ENCODE measurements around the gene HES5. TPM values are rescaled to one million over a fixed set of nuclear protein-coding genes. Genes with fewer than 3 reads are reported as not detected.

Gene HES5
- polyA plus RNA-seq, 1 of the 3 experiments (the other 2 are of a cell fraction): 0.03 TPM

- WGBS (ENCODE audit: low lambda C conversion rate): 65% methylated on average over 12 of the region's 28 CpGs
- Histone ChIP-seq H3K79me2 (ENCODE audit: insufficient read depth) (no peaks in the 10 kb centered on the region), H3K36me3 (replicated peaks in 1 of 2; ENCODE audit: control insufficient read depth in 1 of 2, insufficient read depth in 2 of 2, low read length in 1 of 2) (no peaks in the 10 kb centered on the region), H3K9me3 (no peaks in the 10 kb centered on the region), H3K27me3 (ENCODE audit: insufficient read depth) (no peaks in the 10 kb centered on the region), H3K27ac (ENCODE audit: low read depth in 2 of 2, low read length in 1 of 2) (no peak overlapping the region), H2AFZ (ENCODE audit: low read depth) (no peak overlapping the region), H3F3A (replicated peaks; ENCODE audit: insufficient read depth) (no peaks in the 10 kb centered on the region), H3K9me2 (no peaks in the 10 kb centered on the region), H4K20me1 (ENCODE audit: insufficient read depth) (no peaks in the 10 kb centered on the region), H3K4me1 (ENCODE audit: control insufficient read depth in 1 of 2, insufficient read depth in 2 of 2, low read depth in 1 of 2, low read length in 1 of 2) (peaks cover 0 to 15% of the 10 kb centered on the region in 2 experiments; a peak in 1 of 4 replicates), H3K4me2 (no peak overlapping the region), H3K4me3 (ENCODE audit: low read depth in 2 of 2, low read length in 1 of 2) (no peak overlapping the region), H3K9ac (no peak overlapping the region)
- TF ChIP-seq CTCF (IDR thresholded peaks at IDR 0.05): no peak
- no peak for TF ChIP-seq TCF12 (IDR thresholded peaks at IDR 0.05)
- no peak for TF ChIP-seq FOXM1 (IDR thresholded peaks at IDR 0.05; ENCODE audit: low read depth)
- no peak for TF ChIP-seq YY1 (IDR thresholded peaks at IDR 0.05; ENCODE audit: low read depth)
- TF ChIP-seq RAD21 (IDR thresholded peaks at IDR 0.05; ENCODE audit: low read length): no peak
- no peak for TF ChIP-seq FOSL2 (IDR thresholded peaks at IDR 0.05; ENCODE audit: borderline replicate concordance, low read depth)
- TF ChIP-seq EP300 (IDR thresholded peaks at IDR 0.05; ENCODE audit: borderline replicate concordance in 1 of 2, low read depth in 1 of 2, low read length in 1 of 2): no peak
- no peak for TF ChIP-seq SIN3A (IDR thresholded peaks at IDR 0.05; ENCODE audit: borderline replicate concordance, low read depth, low read length)
- TF ChIP-seq SMC3 (IDR thresholded peaks at IDR 0.05; ENCODE audit: low read depth, low read length): no peak
- TF ChIP-seq, protein P1, sequence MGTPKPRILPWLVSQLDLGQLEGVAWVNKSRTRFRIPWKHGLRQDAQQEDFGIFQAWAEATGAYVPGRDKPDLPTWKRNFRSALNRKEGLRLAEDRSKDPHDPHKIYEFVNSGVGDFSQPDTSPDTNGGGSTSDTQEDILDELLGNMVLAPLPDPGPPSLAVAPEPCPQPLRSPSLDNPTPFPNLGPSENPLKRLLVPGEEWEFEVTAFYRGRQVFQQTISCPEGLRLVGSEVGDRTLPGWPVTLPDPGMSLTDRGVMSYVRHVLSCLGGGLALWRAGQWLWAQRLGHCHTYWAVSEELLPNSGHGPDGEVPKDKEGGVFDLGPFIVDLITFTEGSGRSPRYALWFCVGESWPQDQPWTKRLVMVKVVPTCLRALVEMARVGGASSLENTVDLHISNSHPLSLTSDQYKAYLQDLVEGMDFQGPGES (IDR thresholded peaks at IDR 0.05; ENCODE audit: low read depth, low read length): no peak
- TF ChIP-seq FOXJ3 (CRISPR knock-in tag; IDR thresholded peaks at IDR 0.05): no peak
- TF ChIP-seq GABPA (IDR thresholded peaks at IDR 0.05; ENCODE audit: low read depth): no peak
- no peak for TF ChIP-seq CHD2 (IDR thresholded peaks at IDR 0.05; ENCODE audit: low read length, partially characterized antibody)
- no peak for TF ChIP-seq JUND (IDR thresholded peaks at IDR 0.05)
- no peak for DNase-seq
- ChIA-PET CTCF (interaction anchor here (1.1 kb wide), 1 partner anchor 15 kb away, joined by 3 read pairs; no protein-coding TSS in a partner anchor), POLR2A (no interaction called here)
Measured at GRCh38 chr1:2496087-2496622, 33.9 kb downstream of the HES5 start.

DNA sequence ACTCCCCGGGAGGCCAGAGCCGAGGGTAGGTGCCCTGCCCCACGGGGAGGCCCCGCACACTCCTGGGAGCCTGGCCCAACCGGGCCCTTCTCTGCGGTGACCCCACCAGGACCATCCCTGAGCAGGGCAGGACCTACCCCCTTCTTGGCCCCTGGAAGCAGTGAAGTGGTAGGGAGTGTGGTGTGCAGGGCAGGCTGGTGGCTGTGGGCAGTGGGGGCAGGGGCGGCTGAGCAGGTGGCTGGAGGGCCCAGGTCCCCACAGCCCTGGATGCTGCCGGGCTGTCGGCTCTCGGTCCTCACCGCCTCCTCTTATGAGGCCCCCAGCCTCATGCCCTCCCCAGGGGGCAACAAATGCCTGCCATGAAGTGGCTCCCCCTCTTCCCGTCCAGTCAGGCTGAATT lies 34.5 kb downstream of the HES5 start:
- Histone ChIP-seq H3K4me3 (ENCODE audit: low read depth in 2 of 2, low read length in 1 of 2) (no peak overlapping the region), H3K36me3 (replicated peaks in 1 of 2; ENCODE audit: control insufficient read depth in 1 of 2, insufficient read depth in 2 of 2, low read length in 1 of 2) (no peaks in the 10 kb centered on the region), H3K9me3 (no peaks in the 10 kb centered on the region), H2AFZ (ENCODE audit: low read depth) (no peak overlapping the region), H4K20me1 (ENCODE audit: insufficient read depth) (no peaks in the 10 kb centered on the region), H3K4me2 (no peak overlapping the region), H3K27me3 (ENCODE audit: insufficient read depth) (no peaks in the 10 kb centered on the region), H3K9me2 (no peaks in the 10 kb centered on the region), H3F3A (replicated peaks; ENCODE audit: insufficient read depth) (no peaks in the 10 kb centered on the region), H3K4me1 (ENCODE audit: control insufficient read depth in 1 of 2, insufficient read depth in 2 of 2, low read depth in 1 of 2, low read length in 1 of 2) (peaks cover 0 to 12% of the 10 kb centered on the region in 2 experiments; a peak in 1 of 4 replicates), H3K79me2 (ENCODE audit: insufficient read depth) (no peaks in the 10 kb centered on the region), H3K27ac (ENCODE audit: low read depth in 2 of 2, low read length in 1 of 2) (no peak overlapping the region), H3K9ac (no peak overlapping the region)
- DNase-seq: no peak
- POLR2A ChIA-PET: interaction anchor here (0.8 to 1.2 kb wide), 2 partner anchors 30 to 48 kb away, joined by 3 read pairs; no protein-coding TSS in a partner anchor
- no CpG with 5 or more reads among the region's 12 CpGs for WGBS (ENCODE audit: low lambda C conversion rate)
- CTCF ChIA-PET: interaction anchor here (1.2 to 2.5 kb wide), 2 partner anchors 36 to 52 kb away, joined by 3 to 10 read pairs; no protein-coding TSS in a partner anchor
- TF ChIP-seq SMC3 (IDR thresholded peaks at IDR 0.05; ENCODE audit: low read depth, low read length) (no peak), CHD2 (IDR thresholded peaks at IDR 0.05; ENCODE audit: low read length, partially characterized antibody) (no peak), TAF1 (IDR thresholded peaks at IDR 0.05; ENCODE audit: borderline replicate concordance, low read depth, low read length) (no peak), ELF1 (IDR thresholded peaks at IDR 0.05) (no peak), RFX5 (IDR thresholded peaks at IDR 0.05; ENCODE audit: low read length) (no peak), MXI1 (IDR thresholded peaks at IDR 0.05; ENCODE audit: low read depth, low read length) (no peak), GATA2 (CRISPR knock-in tag; IDR thresholded peaks at IDR 0.05) (no peak), FOSL2 (IDR thresholded peaks at IDR 0.05; ENCODE audit: borderline replicate concordance, low read depth) (no peak)
- TF ChIP-seq, protein P2, sequence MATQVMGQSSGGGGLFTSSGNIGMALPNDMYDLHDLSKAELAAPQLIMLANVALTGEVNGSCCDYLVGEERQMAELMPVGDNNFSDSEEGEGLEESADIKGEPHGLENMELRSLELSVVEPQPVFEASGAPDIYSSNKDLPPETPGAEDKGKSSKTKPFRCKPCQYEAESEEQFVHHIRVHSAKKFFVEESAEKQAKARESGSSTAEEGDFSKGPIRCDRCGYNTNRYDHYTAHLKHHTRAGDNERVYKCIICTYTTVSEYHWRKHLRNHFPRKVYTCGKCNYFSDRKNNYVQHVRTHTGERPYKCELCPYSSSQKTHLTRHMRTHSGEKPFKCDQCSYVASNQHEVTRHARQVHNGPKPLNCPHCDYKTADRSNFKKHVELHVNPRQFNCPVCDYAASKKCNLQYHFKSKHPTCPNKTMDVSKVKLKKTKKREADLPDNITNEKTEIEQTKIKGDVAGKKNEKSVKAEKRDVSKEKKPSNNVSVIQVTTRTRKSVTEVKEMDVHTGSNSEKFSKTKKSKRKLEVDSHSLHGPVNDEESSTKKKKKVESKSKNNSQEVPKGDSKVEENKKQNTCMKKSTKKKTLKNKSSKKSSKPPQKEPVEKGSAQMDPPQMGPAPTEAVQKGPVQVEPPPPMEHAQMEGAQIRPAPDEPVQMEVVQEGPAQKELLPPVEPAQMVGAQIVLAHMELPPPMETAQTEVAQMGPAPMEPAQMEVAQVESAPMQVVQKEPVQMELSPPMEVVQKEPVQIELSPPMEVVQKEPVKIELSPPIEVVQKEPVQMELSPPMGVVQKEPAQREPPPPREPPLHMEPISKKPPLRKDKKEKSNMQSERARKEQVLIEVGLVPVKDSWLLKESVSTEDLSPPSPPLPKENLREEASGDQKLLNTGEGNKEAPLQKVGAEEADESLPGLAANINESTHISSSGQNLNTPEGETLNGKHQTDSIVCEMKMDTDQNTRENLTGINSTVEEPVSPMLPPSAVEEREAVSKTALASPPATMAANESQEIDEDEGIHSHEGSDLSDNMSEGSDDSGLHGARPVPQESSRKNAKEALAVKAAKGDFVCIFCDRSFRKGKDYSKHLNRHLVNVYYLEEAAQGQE (IDR thresholded peaks at IDR 0.05; ENCODE audit: low read depth, low read length): no peak
- TF ChIP-seq, protein P3, sequence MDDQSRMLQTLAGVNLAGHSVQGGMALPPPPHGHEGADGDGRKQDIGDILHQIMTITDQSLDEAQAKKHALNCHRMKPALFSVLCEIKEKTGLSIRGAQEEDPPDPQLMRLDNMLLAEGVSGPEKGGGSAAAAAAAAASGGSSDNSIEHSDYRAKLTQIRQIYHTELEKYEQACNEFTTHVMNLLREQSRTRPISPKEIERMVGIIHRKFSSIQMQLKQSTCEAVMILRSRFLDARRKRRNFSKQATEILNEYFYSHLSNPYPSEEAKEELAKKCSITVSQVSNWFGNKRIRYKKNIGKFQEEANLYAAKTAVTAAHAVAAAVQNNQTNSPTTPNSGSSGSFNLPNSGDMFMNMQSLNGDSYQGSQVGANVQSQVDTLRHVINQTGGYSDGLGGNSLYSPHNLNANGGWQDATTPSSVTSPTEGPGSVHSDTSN (IDR thresholded peaks at IDR 0.05): no peak

Measured in SK-N-SH (cell line).